GM18499 (cell line): ENCODE measurements around the gene PKHD1.

Source experiments
- ATAC-seq: cut with Tn5 transposase; IDR thresholded peaks from one replicate; pipeline ENCODE4 v1.9.1; 2021; ENCODE audit warnings: moderate number of reproducible peaks; ENCODE audit not compliant: insufficient read depth, unreplicated experiment

Gene PKHD1

GRCh38 chr6:52053038-52053695 is 34.2 kb downstream of the PKHD1 start:
- no peak for ATAC-seq

- ATAC-seq, result no peak
These were observed 37.4 kb downstream of the PKHD1 start for GRCh38 chr6:52050051-52050405.

GRCh38 chr6:52049252-52050050 is 38.0 kb downstream of the PKHD1 start:
- no peak for ATAC-seq

- no peak for ATAC-seq
These were observed 41.0 kb downstream of the PKHD1 start for GRCh38 chr6:52046456-52046855.

- no peak for ATAC-seq
These were observed 41.9 kb downstream of the PKHD1 start for GRCh38 chr6:52045481-52045880.

GRCh38 chr6:52045033-52045432 is 42.4 kb downstream of the PKHD1 start:
- ATAC-seq, result no peak

- no peak for ATAC-seq
These were observed 45.1 kb downstream of the PKHD1 start for GRCh38 chr6:52042141-52042885.

- no peak for ATAC-seq
These were observed 46.3 kb downstream of the PKHD1 start for GRCh38 chr6:52041134-52041533.

- no peak for ATAC-seq
These were observed 59.7 kb downstream of the PKHD1 start for GRCh38 chr6:52027699-52028098.

GRCh38 chr6:52024451-52025068 is 62.9 kb downstream of the PKHD1 start:
- no peak for ATAC-seq

GRCh38 chr6:52022675-52023074 is 64.7 kb downstream of the PKHD1 start:
- no peak for ATAC-seq

GRCh38 chr6:52020945-52021570 is 66.4 kb downstream of the PKHD1 start:
- no peak for ATAC-seq

- ATAC-seq, result no peak
These were observed 67.5 kb downstream of the PKHD1 start for GRCh38 chr6:52019881-52020280.

- no peak for ATAC-seq
These were observed 68.3 kb downstream of the PKHD1 start for GRCh38 chr6:52019092-52019491.

- no peak for ATAC-seq
These were observed 70.3 kb downstream of the PKHD1 start for GRCh38 chr6:52016915-52017748.

GRCh38 chr6:52015953-52016352 is 71.5 kb downstream of the PKHD1 start:
- ATAC-seq, result no peak

GRCh38 chr6:52014391-52014790 is 73.0 kb downstream of the PKHD1 start:
- ATAC-seq, result no peak

GRCh38 chr6:52013035-52013434 is 74.4 kb downstream of the PKHD1 start:
- ATAC-seq, result no peak

- no peak for ATAC-seq
These were observed 74.8 kb downstream of the PKHD1 start for GRCh38 chr6:52012582-52012981.

GRCh38 chr6:52010806-52011205 is 76.6 kb downstream of the PKHD1 start:
- no peak for ATAC-seq
